Left lung (tissue), 10 donors: ENCODE results near the gene MYZAP. TPM values are rescaled to one million over a fixed set of nuclear protein-coding genes. Genes with fewer than 3 reads are reported as not detected.

Experiments used
- ATAC-seq: fragments of 200-7000 bp; cut with Tn5 transposase; one replicate; pipeline ENCODE4 v1.9.1; 2020; ENCODE audit warnings: moderate library complexity
- DNase-seq, 4 donors: peaks; one replicate each; pipeline ENCODE4 v3.0.0-alpha.2; 2013 to 2020
- H3K27ac ChIP-seq, 2 donors: fragments of 200-600 bp; sonication (generic) in 1 of 2; one replicate each; pipeline versions ENCODE4 v1.5.0 to v1.8.0; 2020 to 2021
- H3K27me3 ChIP-seq, 2 donors: fragments of 200-600 bp; sonication (generic) in 1 of 2; one replicate each; pipeline versions ENCODE4 v1.5.0 to v1.8.0; 2020 to 2021
- H3K36me3 ChIP-seq, 2 donors: fragments of 200-600 bp; sonication (generic) in 1 of 2; one replicate each; pipeline versions ENCODE4 v1.5.0 to v1.8.0; 2020 to 2021
- H3K4me1 ChIP-seq, 2 donors: fragments of 200-600 bp; one replicate each; pipeline ENCODE4 v1.8.0; 2021
- H3K4me3 ChIP-seq, 2 donors: fragments of 200-600 bp; sonication (generic) in 1 of 2; one replicate each; pipeline versions ENCODE4 v1.5.0 to v1.8.0; 2020 to 2021; ENCODE audit warnings: mild to moderate bottlenecking in 1 of 2
- H3K9me3 ChIP-seq, 2 donors: fragments of 200-600 bp; sonication (generic) in 1 of 2; one replicate each; pipeline versions ENCODE4 v1.5.0 to v1.8.0; 2020 to 2021
- CTCF ChIP-seq, 2 donors: fragments of 200-600 bp; sonication (generic) in 1 of 2; IDR thresholded peaks; one replicate each; pipeline versions ENCODE4 v1.5.0 to v1.8.0; 2021; ENCODE audit warnings: antibody characterized with exemption in 2 of 2
- intact Hi-C, 2 donors: fragments of 100-400 bp; cut with DNase I; formaldehyde crosslinking; loops; one replicate each; pipeline versions ENCODE4 v1.11.2 to v1.14.2; 2022
- polyA plus RNA-seq, 6 donors: library from polyadenylated mRNA; unstranded; fragments of 120-200 nt; gene quantifications; one replicate each; pipeline ENCODE4 v1.2.1, GENCODE V29; 2013; ENCODE audit not compliant: insufficient read length in 6 of 6
- total RNA-seq, 2 donors: library from RNA; stranded (reverse); fragmentation: NEBNext Ultra II Directional; extraction: Animal tissue kit (Norgen Biotek cat#: 25700); gene quantifications; one replicate each; pipeline ENCODE4 v1.2.1, GENCODE V29; 2021
- donor health status: DM: no; HTN: yes; CAD: no.
- donor health status: DM: no; HTN: no; CAD: no.

MYZAP gene
- total and polyA plus RNA-seq, 8 donors = 17.1 to 66.1 (median 63.6) TPM

GRCh38 chr15:57635300-57635909, 43.7 kb downstream of the MYZAP start:
- DNase-seq = no peak
- ATAC-seq = no peak
- Histone ChIP-seq H3K9me3 (no peaks in the 10 kb centered on the region), H3K27ac (no peak overlapping the region), H3K27me3 (no peaks in the 10 kb centered on the region), H3K4me1 (no peaks in the 10 kb centered on the region), H3K36me3 (no peaks in the 10 kb centered on the region), H3K4me3 (no peak overlapping the region)
- no peak for TF ChIP-seq CTCF (IDR thresholded peaks at IDR 0.05)
- intact Hi-C loops = no loop called here

- intact Hi-C loops = no loop called here
- TF ChIP-seq CTCF (IDR thresholded peaks at IDR 0.05) = no peak
- H3K36me3 ChIP-seq = no peaks in the 10 kb centered on the region
Measured at GRCh38 chr15:57637846-57638245, 46.1 kb downstream of the MYZAP start.

GRCh38 chr15:57639306-57639705, 47.6 kb downstream of the MYZAP start:
- intact Hi-C loops = no loop called here
- DNase-seq (no peak), ATAC-seq (no peak)
- Histone ChIP-seq H3K9me3 (no peaks in the 10 kb centered on the region), H3K4me1 (no peaks in the 10 kb centered on the region), H3K27ac (no peak overlapping the region), H3K4me3 (no peak overlapping the region), H3K36me3 (no peaks in the 10 kb centered on the region), H3K27me3 (no peaks in the 10 kb centered on the region)
- no peak for TF ChIP-seq CTCF (IDR thresholded peaks at IDR 0.05)

More at GRCh38 chr15:57637846-57638245, 46.1 kb downstream of the MYZAP start:
- no peak overlapping the region for H3K4me3 ChIP-seq
- ATAC-seq (no peak), DNase-seq (no peak)
- no peak overlapping the region for H3K27ac ChIP-seq
- H3K27me3 ChIP-seq = no peaks in the 10 kb centered on the region
- no peaks in the 10 kb centered on the region for H3K4me1 ChIP-seq
- no peaks in the 10 kb centered on the region for H3K9me3 ChIP-seq

GRCh38 chr15:57640930-57641682, 49.4 kb downstream of the MYZAP start:
- H3K4me3 ChIP-seq = no peak overlapping the region
- intact Hi-C loops = no loop called here
- ATAC-seq (peak; percentile 57), DNase-seq (no peak)
- no peaks in the 10 kb centered on the region for H3K4me1 ChIP-seq
- no peaks in the 10 kb centered on the region for H3K27me3 ChIP-seq
- no peak overlapping the region for H3K27ac ChIP-seq
- H3K36me3 ChIP-seq = no peaks in the 10 kb centered on the region
- TF ChIP-seq CTCF (IDR thresholded peaks at IDR 0.05) = peak in 1 of 2 donors; percentile 25
- no peaks in the 10 kb centered on the region for H3K9me3 ChIP-seq

- intact Hi-C loops = no loop called here
- H3K4me1 ChIP-seq = peaks cover 0 to 4% of the 10 kb centered on the region in 2 donors
- TF ChIP-seq CTCF (IDR thresholded peaks at IDR 0.05) = no peak
- no peaks in the 10 kb centered on the region for H3K27me3 ChIP-seq
- no peak for DNase-seq
- no peak overlapping the region for H3K27ac ChIP-seq
- no peaks in the 10 kb centered on the region for H3K36me3 ChIP-seq
- no peak for ATAC-seq
- H3K9me3 ChIP-seq = no peaks in the 10 kb centered on the region
- no peak overlapping the region for H3K4me3 ChIP-seq
Measured at GRCh38 chr15:57643826-57644225, 52.1 kb downstream of the MYZAP start.
